Stimulated activated CD4-positive, alpha-beta T cell treated with anti-CD3 and anti-CD28 coated beads, Interleukin-4, amount 100 ng/mL, for 24 hours (primary cell): ENCODE data around the gene B3GNT5.

Source experiments
- DNase-seq: peaks from one replicate; pipeline ENCODE4 v3.0.0-alpha.2; 2020

B3GNT5 gene

GRCh38 chr3:183296944-183297343 is 43.9 kb downstream of the B3GNT5 start:
- DNase-seq: no peak

DNA sequence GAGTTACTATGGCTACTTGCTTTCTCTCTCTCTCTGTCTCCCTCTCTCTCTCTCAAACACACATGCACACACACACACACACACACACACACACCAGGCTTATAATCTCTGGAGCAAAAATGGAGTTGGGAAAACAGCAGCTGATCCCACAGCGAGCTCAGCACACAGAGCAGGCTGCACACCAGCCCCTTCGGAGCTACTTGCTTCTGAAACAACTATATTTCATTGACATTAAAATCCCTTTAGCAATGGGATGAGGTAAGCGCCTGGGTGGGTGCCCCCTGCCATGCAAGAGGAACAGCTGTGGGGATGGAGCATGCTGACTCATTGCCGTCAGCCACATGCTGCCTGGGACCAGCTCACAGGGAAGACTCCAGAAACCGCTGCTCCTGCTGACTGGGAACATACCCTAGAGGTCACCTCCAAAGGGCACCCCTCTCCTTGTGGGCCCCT is 45.7 kb downstream of the B3GNT5 start:
- no peak for DNase-seq

DNA sequence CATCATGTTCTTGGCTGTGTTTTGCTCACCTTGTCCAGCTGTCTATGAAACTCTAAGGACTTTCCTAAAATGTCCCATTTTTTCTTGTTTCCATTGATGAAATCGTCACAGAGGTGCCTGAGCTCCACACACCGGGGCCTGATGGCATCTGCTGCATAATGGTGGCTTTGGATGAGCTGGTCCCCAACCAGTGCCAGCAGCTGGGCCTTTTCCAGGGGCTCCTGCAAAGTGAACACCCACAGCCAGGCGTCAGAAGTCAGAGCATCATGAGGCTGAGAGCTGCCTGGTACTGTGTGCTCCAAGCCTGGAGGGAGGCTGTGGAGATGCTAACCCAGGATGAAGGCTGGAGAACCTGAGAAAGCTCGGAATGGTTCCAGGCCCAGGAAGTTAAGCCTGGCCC is 46.9 kb downstream of the B3GNT5 start:
- DNase-seq: no peak

- DNase-seq: no peak
Observed at GRCh38 chr3:183300996-183301562, 48.0 kb downstream of the B3GNT5 start.

DNA sequence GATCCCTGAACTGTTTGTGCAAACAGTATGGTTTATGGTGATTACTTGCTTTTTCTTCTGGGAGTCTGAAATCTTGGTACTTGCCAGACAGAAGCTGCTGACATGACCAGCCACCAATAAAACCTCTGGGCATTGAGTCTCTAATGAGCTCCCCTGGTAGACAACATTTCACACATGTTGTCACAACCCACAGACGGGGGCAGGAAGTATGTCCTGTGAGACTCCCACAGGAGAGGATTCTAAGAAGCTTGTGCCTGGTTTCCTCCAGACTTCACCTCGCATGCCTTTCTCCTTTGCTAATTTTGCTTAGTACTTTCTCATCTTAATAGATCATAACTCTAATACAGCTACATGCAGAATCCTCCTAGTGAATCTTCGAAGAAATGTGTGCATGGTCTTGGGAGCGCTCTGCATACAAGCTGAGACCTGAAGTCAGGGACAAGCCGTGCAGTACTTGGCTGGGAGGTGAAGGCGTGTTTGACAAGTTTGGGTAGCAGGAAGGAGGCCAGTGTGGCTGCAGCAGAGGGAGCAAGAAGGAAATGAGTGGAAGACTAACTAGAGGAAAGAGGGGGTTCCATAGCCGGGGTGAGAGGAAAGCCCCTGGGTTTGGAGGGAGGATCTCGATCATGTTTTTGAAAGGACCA is 49.0 kb downstream of the B3GNT5 start:
- DNase-seq: no peak

- DNase-seq: no peak
Observed at GRCh38 chr3:183303690-183304089, 50.6 kb downstream of the B3GNT5 start.

- peak; percentile 30 for DNase-seq
Observed at GRCh38 chr3:183306798-183307671, 54.0 kb downstream of the B3GNT5 start.

GRCh38 chr3:183307749-183308148 is 54.7 kb downstream of the B3GNT5 start:
- DNase-seq: no peak

DNA sequence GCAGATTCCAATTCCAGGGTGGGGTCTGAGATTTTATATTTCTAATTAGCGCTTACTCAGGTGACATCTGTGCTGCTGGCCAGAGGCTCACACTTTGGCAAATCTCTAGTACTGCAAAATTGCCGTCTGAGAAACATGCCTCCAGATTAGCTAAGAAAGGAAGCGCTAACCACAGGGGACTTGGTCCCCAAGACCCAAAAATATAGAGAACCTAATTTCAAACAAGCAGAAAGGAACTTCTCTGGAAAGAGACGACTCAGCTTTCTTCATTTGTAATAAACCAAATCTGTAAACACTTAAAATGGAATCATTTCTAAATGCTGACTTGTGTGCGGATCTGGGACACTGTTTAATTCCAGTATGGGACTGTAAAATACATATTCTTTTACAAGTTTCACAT is 55.7 kb downstream of the B3GNT5 start:
- no peak for DNase-seq

- DNase-seq: no peak
Observed at GRCh38 chr3:183309276-183309675, 56.2 kb downstream of the B3GNT5 start.

GRCh38 chr3:183310936-183311335 is 57.9 kb downstream of the B3GNT5 start:
- no peak for DNase-seq

DNA sequence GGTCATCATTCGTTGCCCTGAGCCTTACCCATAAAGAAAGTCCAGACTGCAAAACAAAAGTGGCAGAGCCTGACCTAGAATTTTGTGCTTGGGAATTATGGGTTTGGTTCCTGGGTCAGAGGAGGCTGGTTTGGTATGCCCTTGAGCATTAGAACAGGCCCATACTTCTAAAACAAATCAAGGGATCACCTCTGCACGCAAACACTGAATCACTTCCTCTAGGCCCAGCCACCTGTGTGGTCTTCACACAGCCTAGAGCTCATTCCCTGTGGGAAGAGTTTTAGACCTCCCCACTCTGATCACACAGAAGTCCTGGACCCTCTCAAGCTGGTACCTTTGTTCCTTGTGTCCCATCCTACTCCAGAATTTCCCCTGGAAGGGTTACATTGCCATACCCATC is 59.4 kb downstream of the B3GNT5 start:
- DNase-seq: no peak

- DNase-seq: no peak
Observed at GRCh38 chr3:183313351-183313750, 60.3 kb downstream of the B3GNT5 start.

DNA sequence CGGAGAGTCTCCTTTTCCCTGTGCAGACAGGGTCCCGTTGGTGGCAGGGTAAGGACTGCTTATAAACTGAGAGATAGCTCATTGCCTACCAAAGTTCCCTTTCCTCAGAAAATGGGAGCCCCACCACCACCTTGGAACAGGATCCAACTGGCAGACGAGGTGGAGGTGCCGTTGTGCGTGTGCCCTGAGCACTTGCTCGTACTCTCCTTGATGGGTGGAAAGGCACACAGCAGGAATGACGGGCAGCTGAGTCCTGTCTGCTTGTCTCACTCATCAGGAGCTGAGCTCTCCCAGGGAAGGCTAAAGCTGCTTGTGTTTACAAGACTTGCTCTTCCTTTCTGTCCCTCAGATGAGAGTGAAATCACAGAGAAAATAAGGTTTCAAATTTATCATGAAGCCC is 60.7 kb downstream of the B3GNT5 start:
- no peak for DNase-seq

- DNase-seq: no peak
Observed at GRCh38 chr3:183315739-183316138, 62.7 kb downstream of the B3GNT5 start.

GRCh38 chr3:183317271-183317670 is 64.2 kb downstream of the B3GNT5 start:
- DNase-seq: no peak

GRCh38 chr3:183317886-183318865 is 65.1 kb downstream of the B3GNT5 start:
- DNase-seq: no peak

DNA sequence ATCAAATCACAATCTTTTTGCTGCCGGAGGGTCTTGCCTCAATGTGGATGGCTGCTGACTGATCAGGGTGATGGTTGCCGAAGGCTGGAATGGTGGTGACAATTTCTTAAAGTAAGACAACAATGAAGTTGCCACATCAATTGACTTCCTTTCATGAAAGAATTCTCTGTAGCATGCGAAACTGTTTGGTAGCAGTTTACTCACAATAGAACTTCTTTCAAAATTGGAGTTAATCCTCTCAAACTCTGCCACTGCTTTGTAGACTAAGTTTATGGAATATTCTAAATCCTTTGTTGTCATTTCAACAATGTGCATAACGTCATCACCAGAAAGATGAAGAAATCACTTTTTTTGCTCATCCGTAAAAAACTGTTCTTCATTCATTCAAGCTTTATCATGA is 65.8 kb downstream of the B3GNT5 start:
- no peak for DNase-seq

DNA sequence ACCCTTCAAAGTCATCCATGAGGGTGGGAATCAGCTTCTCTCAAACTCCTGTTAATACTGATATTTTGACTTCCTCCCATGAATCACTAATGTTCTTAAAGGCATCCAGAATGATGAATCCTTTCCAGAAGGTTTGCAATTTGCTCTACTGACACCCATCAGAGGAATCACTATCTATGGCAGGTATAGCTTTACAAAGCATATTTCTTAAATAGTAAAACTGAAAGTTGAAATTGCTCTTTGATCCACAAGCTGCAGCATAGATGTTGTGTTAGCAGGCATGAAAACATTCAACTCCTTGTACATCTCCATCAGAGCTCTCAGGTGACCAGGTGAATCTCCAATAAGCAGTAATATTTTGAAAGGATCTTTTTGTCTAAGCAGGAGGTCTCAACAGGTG is 66.3 kb downstream of the B3GNT5 start:
- no peak for DNase-seq
